Activated gamma-delta T cell treated with anti-CD3 and anti-CD28 coated beads, Interleukin-2, amount 50 U/mL, for 16 hours (primary cell): Measurements from ENCODE around the gene DIDO1.

Source experiments
- DNase-seq: peaks from one replicate; pipeline ENCODE4 v3.0.0-alpha.2; 2020; ENCODE audit warnings: low read depth

Gene DIDO1

DNA sequence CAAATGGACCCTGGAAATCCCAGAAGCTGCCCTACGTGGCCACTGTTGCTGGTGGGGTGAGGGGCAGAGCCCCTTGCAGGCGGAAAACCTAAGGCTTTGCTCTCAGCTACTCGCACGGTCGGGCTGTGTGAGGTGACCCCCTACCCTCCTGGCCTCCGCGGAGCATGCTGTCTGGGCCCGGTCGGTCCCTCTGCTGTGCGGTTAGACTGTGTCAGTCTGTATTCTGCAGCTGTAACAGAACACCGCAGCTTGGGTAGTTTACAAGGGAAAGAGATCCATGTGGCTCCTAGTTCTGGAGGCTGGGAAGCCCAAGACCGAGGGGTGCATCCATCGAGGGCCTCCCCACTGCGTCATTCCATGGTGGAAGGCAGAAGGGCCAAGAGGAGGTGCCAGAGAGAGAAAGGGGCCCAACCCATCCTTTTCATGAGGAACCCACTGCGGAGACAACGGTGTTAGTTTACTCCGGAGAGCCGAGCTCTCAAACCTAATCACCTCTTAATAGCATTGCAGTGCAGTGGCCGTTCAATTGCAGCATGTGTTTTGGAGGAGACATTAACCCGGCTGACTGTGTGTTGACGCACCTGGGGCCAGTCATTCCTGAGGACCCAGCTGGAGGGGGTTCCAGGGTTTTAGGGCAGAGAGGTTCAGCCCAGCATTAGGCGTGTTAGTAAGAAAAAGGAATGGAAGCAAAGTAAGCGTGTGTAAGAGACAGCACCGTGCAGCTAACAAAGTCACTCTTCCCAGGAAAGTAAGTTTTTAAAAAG is 91.2 kb downstream of the DIDO1 start:
- DNase-seq: no peak

DNA sequence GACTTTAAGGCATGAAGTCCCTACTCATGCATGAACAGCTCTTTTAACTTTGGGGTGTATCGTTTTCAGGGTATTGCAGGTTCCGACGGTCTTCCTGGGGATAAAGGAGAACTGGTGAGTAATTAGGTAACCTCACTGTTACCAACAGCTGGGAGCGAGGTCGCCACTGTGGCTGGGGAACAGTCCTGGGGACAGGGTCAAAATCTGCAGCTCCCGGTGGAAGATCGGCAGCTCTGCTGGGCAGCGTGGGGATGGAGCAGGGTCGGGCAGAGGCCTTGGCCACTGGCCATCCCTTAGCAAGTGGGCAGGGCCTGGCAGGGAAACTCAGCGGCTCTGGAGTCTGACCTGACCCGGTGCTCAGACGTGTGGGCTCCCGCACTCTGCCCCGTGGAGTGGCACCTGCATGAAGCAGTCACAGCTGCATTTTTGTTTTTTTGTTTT is 93.3 kb downstream of the DIDO1 start:
- no peak for DNase-seq

DNA sequence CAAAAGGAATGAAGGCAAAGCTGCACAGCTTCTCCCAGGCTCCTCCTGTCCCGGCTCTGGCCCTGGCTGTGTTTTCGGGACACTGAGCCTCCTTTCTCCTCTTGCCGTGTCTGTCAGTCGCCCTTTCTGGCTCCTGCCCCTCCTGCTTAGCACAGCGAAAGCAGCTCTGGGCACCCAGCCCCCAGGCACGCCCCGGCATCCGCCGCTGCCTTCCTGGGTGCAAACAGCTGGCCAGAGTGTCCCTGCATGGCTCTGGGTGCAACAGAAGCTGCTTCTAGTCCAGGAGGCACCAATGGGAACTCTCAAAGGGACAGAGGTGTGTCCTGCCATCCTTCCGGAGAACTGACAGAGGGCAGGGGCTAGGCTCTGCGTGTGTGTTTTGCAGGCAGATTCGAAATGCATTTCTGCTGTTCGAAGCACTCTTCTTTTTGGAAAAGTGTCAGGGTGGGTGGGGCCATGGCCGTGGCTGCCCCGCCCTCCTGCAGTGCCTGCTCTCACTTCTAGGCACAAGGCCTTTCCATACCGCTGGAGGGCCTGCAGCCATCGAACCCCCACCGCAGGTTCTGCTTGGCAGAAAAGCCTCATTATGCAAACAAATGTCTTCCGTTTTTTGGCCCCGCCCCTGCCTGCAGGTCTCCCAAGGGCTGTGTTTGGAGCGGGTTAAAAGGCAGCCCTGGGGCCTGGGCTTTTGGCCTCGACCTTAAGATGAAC is 93.9 kb downstream of the DIDO1 start:
- DNase-seq: no peak

DNA sequence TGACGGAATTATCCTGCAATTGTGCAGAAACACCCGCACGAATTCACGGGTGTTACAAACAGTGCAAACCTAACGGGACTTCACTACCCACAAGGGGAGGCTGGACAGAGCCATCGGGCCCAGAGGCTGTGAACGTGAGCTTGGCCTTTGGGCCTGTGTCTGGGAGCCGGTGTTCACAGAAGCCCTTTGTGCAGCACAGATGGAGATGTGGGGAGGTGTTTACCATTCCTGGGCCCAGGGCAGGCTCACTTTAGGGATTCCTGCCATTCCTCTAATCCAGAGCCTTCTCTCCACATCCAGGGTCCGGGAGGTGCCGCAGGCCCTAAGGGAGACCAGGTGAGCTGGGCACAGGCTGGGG is 94.5 kb downstream of the DIDO1 start:
- no peak for DNase-seq

DNA sequence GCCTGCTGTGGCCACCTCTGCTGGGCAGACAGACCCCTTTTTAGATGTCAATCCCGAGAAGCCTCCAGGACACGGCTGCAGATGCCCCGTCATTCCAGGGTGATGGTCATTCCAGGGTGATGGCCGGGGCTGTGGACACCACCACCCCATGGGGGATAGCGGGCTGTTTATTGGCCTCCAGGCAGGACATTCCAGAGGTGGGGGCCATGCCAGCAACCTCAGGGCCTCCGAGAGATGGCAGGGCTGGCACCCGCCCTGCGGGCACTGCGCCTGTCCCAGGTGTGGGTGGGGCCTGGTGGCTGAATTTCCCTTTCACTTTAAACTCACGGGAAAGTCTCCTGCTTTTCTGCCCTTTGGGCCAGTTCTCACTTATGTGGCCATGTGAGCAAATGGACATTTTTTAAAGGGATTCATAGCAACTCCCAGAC is 94.9 kb downstream of the DIDO1 start:
- no peak for DNase-seq

DNA sequence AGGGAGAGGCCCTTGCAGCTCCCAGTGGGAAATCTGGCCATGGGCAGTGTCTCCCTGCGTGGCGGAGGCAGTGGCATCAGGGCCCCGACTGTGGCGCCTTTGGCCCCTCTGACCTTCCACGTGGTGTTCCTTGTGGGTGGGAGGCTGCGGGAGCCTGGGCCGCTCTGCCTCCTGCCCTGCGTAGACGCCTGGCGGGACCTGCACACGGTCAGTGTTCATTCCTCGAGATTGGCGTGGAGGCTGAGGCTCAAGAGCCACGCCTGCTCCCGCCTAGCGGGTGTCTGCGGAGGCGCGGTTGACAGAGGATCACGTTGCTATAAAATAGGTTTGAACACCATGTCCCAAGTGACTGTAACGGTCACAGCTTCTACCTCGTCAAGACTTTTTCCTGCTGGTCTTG is 95.5 kb downstream of the DIDO1 start:
- no peak for DNase-seq

DNA sequence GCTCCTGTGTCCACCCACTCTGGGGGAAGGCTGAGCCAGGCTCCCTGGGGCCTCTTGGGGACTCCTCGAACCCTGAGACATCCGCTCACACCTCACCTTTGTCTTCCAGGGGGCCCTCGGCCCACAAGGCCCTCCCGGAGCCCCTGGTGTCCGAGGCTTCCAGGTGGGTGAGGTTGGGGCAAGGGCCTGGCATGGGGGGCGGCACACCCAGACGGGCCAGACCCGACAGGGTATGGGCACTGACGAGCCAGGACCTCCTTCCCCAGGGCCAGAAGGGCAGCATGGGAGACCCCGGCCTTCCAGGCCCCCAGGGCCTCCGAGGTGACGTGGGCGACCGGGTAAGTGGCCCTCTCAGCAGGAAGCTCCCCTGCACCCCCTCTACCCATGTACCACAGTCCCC is 96.1 kb downstream of the DIDO1 start:
- DNase-seq: no peak

DNA sequence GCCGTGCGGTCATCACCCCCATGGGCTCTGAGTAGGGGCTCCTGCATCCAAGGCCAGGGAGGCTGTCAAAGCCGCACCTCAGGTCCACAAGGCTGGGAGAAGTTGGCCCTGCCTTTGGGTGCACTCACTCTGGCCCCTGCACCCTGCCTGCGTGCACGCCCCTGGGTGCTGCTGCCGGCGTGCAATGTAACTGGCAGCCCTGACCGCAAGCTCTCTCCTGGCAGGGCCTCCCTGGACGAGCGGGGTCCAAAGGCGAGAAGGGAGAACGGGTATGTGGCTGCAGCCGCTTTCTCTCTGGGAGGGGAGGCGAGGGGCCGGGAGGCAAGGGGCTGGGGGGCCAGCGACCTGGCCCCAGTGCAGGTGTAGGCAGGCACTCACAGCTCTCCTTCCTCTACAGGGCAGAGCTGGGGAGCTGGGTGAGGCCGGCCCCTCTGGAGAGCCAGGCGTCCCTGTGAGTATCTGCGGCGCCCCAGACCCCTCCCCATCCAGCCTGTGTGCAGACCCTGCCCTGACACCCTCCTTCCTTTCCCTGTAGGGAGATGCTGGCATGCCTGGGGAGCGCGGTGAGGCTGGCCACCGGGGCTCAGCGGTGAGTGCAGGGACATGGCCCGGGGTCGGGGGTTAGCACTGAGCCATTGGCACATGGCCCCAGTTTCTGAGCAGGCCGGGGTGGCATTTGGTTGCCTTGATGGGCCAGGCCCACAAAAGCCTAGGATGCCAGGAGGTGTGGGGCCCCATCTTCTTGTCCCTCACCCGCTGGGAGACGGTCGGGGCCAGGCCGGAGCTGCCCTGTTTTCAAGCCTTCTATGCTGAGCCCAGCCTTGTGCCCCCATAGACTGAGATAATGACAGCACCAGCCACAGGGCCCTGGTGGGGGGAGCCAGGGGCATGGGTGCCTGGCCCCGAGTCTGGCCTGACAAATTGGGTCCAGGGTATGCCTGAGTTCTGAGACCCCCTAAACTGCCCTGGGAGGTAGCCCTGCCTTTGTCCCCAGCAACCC is 96.8 kb downstream of the DIDO1 start:
- DNase-seq: no peak

DNA sequence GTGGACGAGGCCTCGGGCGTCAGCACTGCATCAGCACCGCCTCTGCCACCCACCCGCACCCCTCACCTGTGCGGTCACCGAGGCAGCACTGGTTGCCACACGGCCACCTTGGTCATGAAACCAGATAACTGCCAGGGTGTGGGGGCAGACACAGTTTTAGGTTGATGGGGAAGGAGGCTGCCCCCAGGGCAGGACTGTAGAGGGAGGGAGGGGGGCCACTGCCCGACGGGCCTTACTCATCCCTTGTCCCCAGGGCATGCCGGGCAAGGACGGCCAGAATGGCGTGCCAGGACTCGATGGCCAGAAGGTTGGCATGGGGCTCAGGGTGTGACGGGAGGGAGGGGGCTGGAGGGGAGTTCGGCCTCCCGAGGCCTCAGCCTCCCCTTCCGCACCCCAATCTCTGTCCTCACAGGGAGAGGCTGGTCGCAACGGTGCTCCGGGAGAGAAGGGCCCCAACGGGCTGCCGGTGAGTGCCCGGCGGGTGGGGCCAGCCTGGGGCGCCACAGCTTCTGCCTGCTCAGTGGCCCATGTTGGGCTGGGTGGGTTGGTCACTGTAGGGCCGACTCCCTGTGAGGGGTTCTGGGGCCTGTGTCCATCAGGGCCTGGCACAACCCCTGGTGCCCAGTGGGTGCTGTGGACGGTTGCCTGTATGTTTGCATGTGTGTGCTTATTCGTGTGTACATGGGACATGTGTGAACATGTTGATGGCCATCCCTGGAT is 97.6 kb downstream of the DIDO1 start:
- DNase-seq: no peak

DNA sequence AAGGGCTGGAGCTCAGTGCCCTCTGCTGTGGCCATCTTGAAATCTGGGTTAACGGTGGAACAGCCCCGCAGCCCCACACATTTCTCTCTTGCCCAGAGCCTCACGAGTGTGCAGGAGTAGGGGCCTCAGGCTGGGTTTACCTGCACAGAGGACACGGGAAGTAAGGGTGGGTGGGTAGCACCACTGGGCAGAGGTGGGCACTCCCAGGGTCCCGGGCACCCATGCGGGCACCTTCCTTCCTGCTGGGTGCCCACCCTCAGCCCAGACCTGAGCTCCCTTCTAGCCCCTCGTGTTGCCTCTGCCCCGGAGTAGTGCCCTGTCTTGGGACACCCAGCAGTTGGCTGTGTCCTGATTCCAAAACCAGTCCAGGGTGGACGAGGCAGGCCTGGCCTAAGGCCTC is 98.3 kb downstream of the DIDO1 start:
- no peak for DNase-seq
